CD8-positive, alpha-beta memory T cell (primary cell): Measurements from ENCODE around the gene SNCG. TPM values are rescaled to one million over a fixed set of nuclear protein-coding genes. Genes with fewer than 3 reads are reported as not detected.
A peak's percentile ranks its signal among the peaks of the same experiment; 100 is the strongest.
"Not testable (repeated sequence)": the region's sequence is repeated elsewhere in the genome, so short reads cannot be mapped to it uniquely, and the experiment has no call there.

Source experiments
- CTCF ChIA-PET: fragments of 350-600 bp; sonication (Branson Sonifier 250); formaldehyde crosslinking; loops from one replicate; lab custom pipeline; 2021; ENCODE audit warnings: antibody characterized with exemption; lab: Charles Lee
- POLR2A ChIA-PET: fragments of 350-600 bp; sonication (Branson Sonifier 250); formaldehyde crosslinking; loops from one replicate; lab custom pipeline; 2021; ENCODE audit warnings: antibody characterized with exemption; lab: Charles Lee
- DNase-seq, 5 donors: peaks; one replicate each; pipeline versions ENCODE4 v3.0.0 to v3.0.0-alpha.2; 2020 to 2022; ENCODE audit warnings: mixed read lengths in 1 of 5
- H3K27ac ChIP-seq: one replicate; pipeline ENCODE4 v1.7.0; 2013; ENCODE audit warnings: low read depth, mild to moderate bottlenecking, low read length, moderate library complexity
- H3K27me3 ChIP-seq: 2 replicates; pipeline ENCODE4 v1.7.0; 2013; ENCODE audit warnings: low read length, mild to moderate bottlenecking; ENCODE audit not compliant: insufficient read depth, poor library complexity, severe bottlenecking
- H3K36me3 ChIP-seq: 2 replicates; pipeline ENCODE4 v1.7.0; 2013; ENCODE audit warnings: mild to moderate bottlenecking, low read length, moderate library complexity; ENCODE audit not compliant: insufficient read depth
- H3K4me1 ChIP-seq: 2 replicates; pipeline ENCODE4 v1.7.0; 2013; ENCODE audit warnings: mild to moderate bottlenecking, low read length, moderate library complexity; ENCODE audit not compliant: insufficient read depth
- H3K4me3 ChIP-seq: 2 replicates; pipeline ENCODE4 v1.7.0; 2013; ENCODE audit warnings: mild to moderate bottlenecking, low read length
- H3K9me3 ChIP-seq: 2 replicates; pipeline ENCODE4 v1.7.0; 2013; ENCODE audit warnings: mild to moderate bottlenecking, low read length
- H3K27ac Mint-ChIP-seq, 8 donors: one replicate each; pipeline ENCODE4 v1.8.0; 2020 to 2021; ENCODE audit warnings: mixed read lengths in 8 of 8, mild to moderate bottlenecking in 6 of 8, inconsistent platforms in 3 of 8, moderate library complexity in 3 of 8
- H3K27me3 Mint-ChIP-seq, 2 donors: one replicate each; pipeline ENCODE4 v1.8.0; 2020 to 2021; ENCODE audit warnings: mixed read lengths in 2 of 2, mild to moderate bottlenecking in 1 of 2, moderate library complexity in 1 of 2
- H3K36me3 Mint-ChIP-seq, 3 donors: one replicate each; pipeline ENCODE4 v1.8.0; 2020 to 2021; ENCODE audit warnings: mixed read lengths in 3 of 3, inconsistent platforms in 1 of 3, mild to moderate bottlenecking in 1 of 3
- H3K4me1 Mint-ChIP-seq, 3 donors: one replicate each; pipeline ENCODE4 v1.8.0; 2020 to 2021; ENCODE audit warnings: mixed read lengths in 3 of 3, inconsistent platforms in 1 of 3, mild to moderate bottlenecking in 1 of 3
- H3K4me3 Mint-ChIP-seq, 7 donors: one replicate each; pipeline ENCODE4 v1.8.0; 2020 to 2021; ENCODE audit warnings: mixed read lengths in 7 of 7, mild to moderate bottlenecking in 6 of 7, moderate library complexity in 4 of 7, inconsistent platforms in 2 of 7
- H3K9me3 Mint-ChIP-seq, 5 donors: one replicate each; pipeline ENCODE4 v1.8.0; 2020 to 2022; ENCODE audit warnings: mixed read lengths in 5 of 5, mild to moderate bottlenecking in 3 of 5, moderate library complexity in 2 of 5, inconsistent platforms in 1 of 5
- polyA plus RNA-seq: library from polyadenylated mRNA; unstranded; fragments of 300-500 nt; fragmentation: Illumina TruSeq; gene quantifications from one replicate; pipeline ENCODE4 v1.2.3, GENCODE V29; 2021
- total RNA-seq, 2 experiments: library from RNA; stranded (reverse); gene quantifications; one replicate each; pipeline ENCODE4 v1.2.3, GENCODE V29; 2021

SNCG gene
- total and polyA plus RNA-seq, 3 experiments from 2014 or later: not detected

DNA sequence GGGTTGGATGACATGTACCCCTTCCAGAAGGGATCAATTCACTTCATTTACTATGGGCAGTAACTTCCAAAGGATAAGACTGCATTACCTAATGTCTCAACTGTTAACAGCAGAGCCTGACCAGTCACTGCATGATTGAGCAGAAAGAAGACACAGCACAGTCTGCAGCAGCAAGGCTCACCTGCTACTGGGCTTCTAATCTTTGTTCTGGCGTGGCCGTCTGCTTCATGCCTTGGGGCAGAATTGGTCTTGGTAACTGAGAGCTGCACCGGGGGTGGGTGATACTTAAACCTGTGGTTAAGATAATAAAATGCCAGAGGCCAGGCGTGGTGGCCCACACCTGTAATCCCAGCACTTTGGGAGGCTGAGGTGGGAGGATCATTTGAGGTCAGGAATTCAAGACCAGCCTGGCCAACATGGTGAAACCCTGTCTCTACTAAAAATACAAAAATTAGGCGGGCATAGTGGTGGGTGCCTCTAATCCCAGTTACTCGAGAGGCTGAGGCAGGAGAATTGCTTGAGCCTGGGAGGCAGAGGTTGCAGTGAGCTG, 24.2 kb upstream of the SNCG start:
- H3K27ac ChIP-seq, H3K9me3 Mint-ChIP-seq, H3K27me3 ChIP-seq, H3K27me3 Mint-ChIP-seq, H3K36me3 ChIP-seq, H3K4me1 Mint-ChIP-seq, POLR2A ChIA-PET, H3K4me3 ChIP-seq, H3K9me3 ChIP-seq, DNase-seq, H3K36me3 Mint-ChIP-seq, H3K4me1 ChIP-seq, H3K4me3 Mint-ChIP-seq: not testable (repeated sequence)
- H3K27ac Mint-ChIP-seq: peak overlapping the region in 1 of 8 donors; percentile 51
- CTCF ChIA-PET: interaction anchor here (0.6 kb wide), 1 partner anchor 32 kb away, joined by 3 read pairs; no protein-coding TSS in a partner anchor

DNA sequence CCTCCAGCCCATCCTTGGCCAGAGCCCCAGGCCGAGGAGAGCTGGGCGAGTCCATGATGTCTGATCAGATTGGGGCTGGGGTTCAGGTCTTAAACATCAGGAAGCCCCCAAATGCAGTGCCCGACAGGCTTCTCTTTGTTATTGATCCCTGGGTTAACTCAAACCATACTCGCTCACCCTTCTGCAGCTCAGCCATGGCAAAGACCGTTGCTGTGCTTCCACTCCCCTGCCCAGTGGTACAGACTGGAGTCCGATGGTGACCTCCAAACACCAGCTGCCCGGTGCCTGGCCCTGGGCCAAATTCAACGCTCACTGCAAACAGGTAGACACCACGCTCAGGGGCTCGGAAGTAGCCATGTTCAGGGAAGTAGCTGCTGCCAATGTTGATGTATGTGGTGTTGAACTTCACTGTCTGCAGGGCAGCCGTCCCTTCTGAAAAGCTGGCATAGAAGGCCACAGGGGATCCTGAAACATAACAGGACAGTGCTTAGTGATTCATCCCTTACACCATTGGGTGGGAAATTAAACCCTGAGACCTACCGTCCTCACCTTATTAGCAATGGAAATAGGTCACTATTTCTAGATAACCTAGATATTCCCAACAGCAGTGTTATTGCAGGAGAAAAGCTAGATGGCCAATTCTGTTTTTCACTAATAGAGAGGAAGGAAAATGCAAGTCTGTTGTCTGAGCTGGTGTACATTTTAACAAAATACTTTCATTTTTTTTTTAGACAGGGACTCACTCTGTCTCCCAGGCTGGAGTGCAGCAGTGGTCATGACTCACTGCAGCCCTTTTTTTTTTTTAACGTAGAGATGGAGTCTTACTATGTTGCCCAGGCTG, 21.5 kb upstream of the SNCG start:
- no peaks in the 10 kb centered on the region for H3K9me3 Mint-ChIP-seq
- Histone ChIP-seq H3K9me3 (no peaks in the 10 kb centered on the region), H3K4me3 (no peak overlapping the region), H3K27ac (no peak overlapping the region), H3K27me3 (no peaks in the 10 kb centered on the region), H3K4me1 (no peaks in the 10 kb centered on the region), H3K36me3 (no peaks in the 10 kb centered on the region)
- CTCF ChIA-PET: interaction anchor here (1.4 to 6.4 kb wide), 2 partner anchors 14 to 30 kb away, joined by 4 to 61 read pairs; partner anchors contain the start of gene ADIRF
- no peak overlapping the region for H3K4me3 Mint-ChIP-seq
- peaks cover 0 to 2% of the 10 kb centered on the region in 2 donors for H3K27me3 Mint-ChIP-seq
- no peak for DNase-seq
- peak overlapping the region in 1 of 8 donors; percentile 60 for H3K27ac Mint-ChIP-seq
- H3K36me3 Mint-ChIP-seq: no peaks in the 10 kb centered on the region
- peaks cover 0 to 4% (median 4%) of the 10 kb centered on the region in 3 donors for H3K4me1 Mint-ChIP-seq
- POLR2A ChIA-PET: interaction anchor here (0.6 kb wide), 1 partner anchor 190 kb away, joined by 4 read pairs; no protein-coding TSS in a partner anchor

DNA sequence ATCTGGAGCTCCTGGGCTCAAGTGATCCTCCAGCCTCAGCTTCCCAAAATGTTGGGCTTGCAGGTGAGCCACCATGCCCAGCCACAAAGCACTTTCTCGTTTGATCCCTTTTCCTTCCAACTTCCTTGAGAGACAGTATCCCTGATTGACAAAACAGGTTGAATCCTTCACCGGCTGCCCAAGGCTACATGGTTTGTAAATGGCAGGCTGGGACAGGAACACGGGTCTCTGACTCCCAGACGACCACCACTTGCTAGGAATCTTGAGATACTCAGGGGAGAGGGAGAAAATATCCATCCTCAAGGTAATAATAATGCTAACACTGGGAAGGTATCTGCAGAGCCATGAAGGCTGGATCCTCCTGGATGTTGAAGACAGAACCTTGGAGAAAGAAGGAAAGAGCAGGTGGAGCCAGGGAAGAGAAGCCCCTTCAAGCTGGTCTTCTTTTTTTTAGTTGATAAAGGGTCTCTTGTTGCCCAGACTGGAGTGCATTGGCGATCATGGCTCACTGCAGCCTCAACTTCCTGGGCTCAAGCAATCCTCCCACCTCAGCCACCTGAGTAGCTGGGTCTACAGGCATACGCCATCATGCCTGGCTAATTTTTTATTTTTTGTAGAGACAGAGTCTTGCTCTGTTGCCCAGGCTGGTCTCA, 20.8 kb upstream of the SNCG start:
- Histone ChIP-seq H3K27me3 (no peaks in the 10 kb centered on the region), H3K9me3 (no peaks in the 10 kb centered on the region), H3K27ac (no peak overlapping the region), H3K4me3 (no peak overlapping the region), H3K4me1 (no peaks in the 10 kb centered on the region), H3K36me3 (no peaks in the 10 kb centered on the region)
- Mint-ChIP-seq H3K4me3 (peak overlapping the region in 1 of 7 donors; percentile 82), H3K27ac (no peak overlapping the region), H3K27me3 (peaks cover 0 to 2% of the 10 kb centered on the region in 2 donors), H3K4me1 (peaks cover 0 to 4% (median 4%) of the 10 kb centered on the region in 3 donors), H3K36me3 (no peaks in the 10 kb centered on the region), H3K9me3 (no peaks in the 10 kb centered on the region)
- ChIA-PET POLR2A (no interaction called here), CTCF (interaction anchor here (1.2 to 6.4 kb wide), 3 partner anchors 9 to 30 kb away, joined by 3 to 61 read pairs (median 4); partner anchors contain the start of gene ADIRF)
- DNase-seq: no peak

DNA sequence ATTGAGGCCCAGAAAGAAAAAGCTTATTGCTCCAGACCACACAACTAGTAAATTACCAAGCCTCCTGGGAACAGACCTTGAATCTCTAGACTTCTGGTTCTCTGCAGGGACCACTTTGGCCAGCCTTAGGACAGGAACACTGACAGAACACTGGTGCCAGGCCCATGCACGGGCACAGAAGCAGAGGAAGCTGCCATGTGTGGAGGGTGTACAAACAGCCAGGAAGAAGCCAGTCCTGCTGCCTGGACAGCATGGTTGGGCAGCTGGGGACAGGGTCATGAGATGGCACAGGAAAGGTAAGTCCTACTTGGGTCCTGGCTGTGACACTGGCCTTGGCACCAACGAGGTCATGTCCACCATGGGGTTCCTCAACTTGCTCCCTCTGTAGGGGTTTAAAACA, 20.1 kb upstream of the SNCG start:
- no peaks in the 10 kb centered on the region for H3K9me3 Mint-ChIP-seq
- peaks cover 0 to 2% of the 10 kb centered on the region in 2 donors for H3K27me3 Mint-ChIP-seq
- Histone ChIP-seq H3K4me3 (no peak overlapping the region), H3K27ac (no peak overlapping the region), H3K27me3 (no peaks in the 10 kb centered on the region), H3K36me3 (no peaks in the 10 kb centered on the region), H3K4me1 (no peaks in the 10 kb centered on the region), H3K9me3 (no peaks in the 10 kb centered on the region)
- no peak overlapping the region for H3K4me3 Mint-ChIP-seq
- POLR2A ChIA-PET: no interaction called here
- no peak for DNase-seq
- H3K4me1 Mint-ChIP-seq: peaks cover 0 to 4% (median 4%) of the 10 kb centered on the region in 3 donors
- H3K27ac Mint-ChIP-seq: no peak overlapping the region
- H3K36me3 Mint-ChIP-seq: no peaks in the 10 kb centered on the region
- CTCF ChIA-PET: interaction anchor here (0.7 to 6.4 kb wide), 6 partner anchors 8 to 244 kb away, joined by 3 to 61 read pairs (median 3); partner anchors contain the start of gene ADIRF

DNA sequence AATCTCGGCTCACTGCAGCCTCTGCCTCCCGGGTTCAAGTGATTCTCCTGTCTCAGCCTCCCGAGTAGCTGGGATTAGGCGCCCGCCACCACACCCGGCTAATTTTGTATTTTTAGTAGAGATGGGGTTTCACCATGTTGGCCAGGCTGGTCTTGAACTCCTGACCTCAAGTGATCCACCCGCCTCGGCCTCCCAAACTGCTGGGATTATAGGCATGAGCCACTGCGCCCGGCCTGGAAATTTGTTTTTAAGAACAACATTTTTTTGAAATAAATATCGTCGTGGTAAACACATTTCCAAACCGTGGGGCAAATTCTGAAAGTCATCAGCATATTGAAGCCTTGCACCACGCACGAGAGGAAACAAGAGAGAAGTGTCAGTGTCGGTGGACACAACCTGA, 18.3 kb upstream of the SNCG start:
- H3K36me3 ChIP-seq, H3K9me3 Mint-ChIP-seq, H3K4me1 Mint-ChIP-seq, H3K27ac ChIP-seq, H3K4me1 ChIP-seq, H3K27ac Mint-ChIP-seq, H3K27me3 Mint-ChIP-seq, H3K9me3 ChIP-seq, H3K4me3 ChIP-seq, H3K27me3 ChIP-seq, H3K36me3 Mint-ChIP-seq, DNase-seq: not testable (repeated sequence)
- CTCF ChIA-PET: interaction anchor here (0.6 to 6.4 kb wide), 6 partner anchors 9 to 31 kb away, joined by 3 to 61 read pairs (median 7); partner anchors contain the start of genes ADIRF, MMRN2 and SNCG
- H3K4me3 Mint-ChIP-seq: peak overlapping the region in 1 of 7 donors; percentile 66
- POLR2A ChIA-PET: interaction anchor here (0.7 kb wide), 2 partner anchors 23 to 31 kb away, joined by 4 to 6 read pairs; no protein-coding TSS in a partner anchor

DNA sequence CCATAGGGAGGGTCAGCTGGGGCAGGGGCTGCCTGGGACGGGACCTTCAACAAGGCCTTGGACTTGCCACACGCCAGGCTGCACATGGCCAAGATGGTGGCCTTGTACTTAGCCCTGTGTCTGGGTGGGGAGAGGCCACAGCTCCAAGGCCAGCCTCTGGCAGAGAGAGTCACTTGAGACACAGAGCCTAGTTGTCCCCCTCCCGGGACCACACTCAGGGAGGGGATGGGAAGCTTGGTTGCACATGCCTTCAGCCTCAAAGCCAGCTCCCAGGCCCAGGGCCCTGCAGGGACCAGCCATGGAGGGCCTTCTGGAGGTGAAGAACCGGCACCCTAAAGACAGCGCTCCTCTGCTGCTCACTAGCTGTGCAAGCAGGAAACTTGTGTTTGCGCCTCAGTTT, 17.7 kb upstream of the SNCG start:
- POLR2A ChIA-PET: no interaction called here
- Mint-ChIP-seq H3K27me3 (peaks cover 0 to 2% of the 10 kb centered on the region in 2 donors), H3K4me3 (no peak overlapping the region), H3K9me3 (no peaks in the 10 kb centered on the region), H3K36me3 (no peaks in the 10 kb centered on the region), H3K4me1 (peaks cover 1 to 4% (median 4%) of the 10 kb centered on the region in 3 donors), H3K27ac (peak overlapping the region in 1 of 8 donors; percentile 12)
- no peaks in the 10 kb centered on the region for H3K27me3 ChIP-seq
- H3K36me3 ChIP-seq: no peaks in the 10 kb centered on the region
- no peaks in the 10 kb centered on the region for H3K9me3 ChIP-seq
- H3K4me3 ChIP-seq: no peak overlapping the region
- CTCF ChIA-PET: interaction anchor here (1.9 to 6.4 kb wide), 3 partner anchors 10 to 27 kb away, joined by 7 to 61 read pairs (median 10); partner anchors contain the start of genes ADIRF, MMRN2 and SNCG
- H3K27ac ChIP-seq: no peak overlapping the region
- no peaks in the 10 kb centered on the region for H3K4me1 ChIP-seq
- DNase-seq: peak in 1 of 5 donors; percentile 45

DNA sequence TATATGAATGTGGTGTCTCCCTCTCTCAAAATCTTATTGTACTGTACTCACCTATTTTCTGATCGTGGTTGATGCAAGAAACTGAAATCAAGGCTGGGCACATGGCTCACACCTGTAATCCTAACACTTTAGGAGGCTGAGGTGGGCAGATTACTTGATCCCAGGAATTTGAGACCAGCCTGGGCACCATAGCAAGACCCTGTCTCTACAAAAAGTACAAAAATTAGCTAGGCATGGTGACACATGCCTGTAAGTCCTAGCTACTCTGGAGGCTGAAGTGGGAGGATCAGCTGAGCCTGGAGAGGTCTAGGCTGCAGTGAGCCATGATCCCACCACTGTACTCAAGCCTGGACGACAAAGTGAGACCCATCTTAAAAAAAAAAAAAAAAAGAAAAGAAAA, 17.0 kb upstream of the SNCG start:
- H3K4me3 ChIP-seq: no peak overlapping the region
- H3K36me3 ChIP-seq: no peaks in the 10 kb centered on the region
- ChIA-PET CTCF (interaction anchor here (1.9 to 6.4 kb wide), 3 partner anchors 10 to 26 kb away, joined by 7 to 61 read pairs (median 10); partner anchors contain the start of genes ADIRF, MMRN2 and SNCG), POLR2A (no interaction called here)
- H3K36me3 Mint-ChIP-seq: no peaks in the 10 kb centered on the region
- DNase-seq: no peak
- H3K4me1 ChIP-seq: no peaks in the 10 kb centered on the region
- peaks cover 0 to 2% of the 10 kb centered on the region in 2 donors for H3K27me3 Mint-ChIP-seq
- no peaks in the 10 kb centered on the region for H3K27me3 ChIP-seq
- peaks cover 1 to 4% (median 4%) of the 10 kb centered on the region in 3 donors for H3K4me1 Mint-ChIP-seq
- H3K27ac Mint-ChIP-seq: no peak overlapping the region
- no peaks in the 10 kb centered on the region for H3K9me3 Mint-ChIP-seq
- H3K27ac ChIP-seq: no peak overlapping the region
- no peaks in the 10 kb centered on the region for H3K9me3 ChIP-seq
- H3K4me3 Mint-ChIP-seq: no peak overlapping the region
